Liver (tissue), 2 donors: ENCODE measurements around the gene FZD10.

Experiments
- CTCF ChIP-seq: fragments of 150-350 bp; IDR thresholded peaks from 2 replicates; pipeline ENCODE4 v1.5.1; 2017; ENCODE audit warnings: improper control_type of control experiment, low read depth, low read length; ENCODE audit not compliant: missing input control
- FOXA1 ChIP-seq: IDR thresholded peaks from 2 replicates; pipeline ENCODE4 v1.6.1; 2016; ENCODE audit warnings: antibody characterized with exemption
- REST ChIP-seq: IDR thresholded peaks from 2 replicates; pipeline ENCODE4 v1.6.1; 2016; ENCODE audit warnings: antibody characterized with exemption, mild to moderate bottlenecking
- donor health status: healthy.

GRCh38 chr12:130203151-130203550 lies 40.9 kb downstream of the FZD10 start:
- no peak for TF ChIP-seq FOXA1
- TF ChIP-seq CTCF: no peak
- no peak for TF ChIP-seq REST
